HUES64 (cell line): ENCODE data around the gene CUBN.

Experiments
- H3K27ac ChIP-seq: 2 replicates; pipeline ENCODE4 v1.7.0; 2013; ENCODE audit warnings: low read depth, low read length, inconsistent platforms
- H3K27me3 ChIP-seq: 2 replicates; pipeline ENCODE4 v1.6.1; 2013; ENCODE audit warnings: mild to moderate bottlenecking, low read length; ENCODE audit not compliant: insufficient read depth
- H3K36me3 ChIP-seq: 2 replicates; pipeline ENCODE4 v1.6.1; 2013; ENCODE audit warnings: mild to moderate bottlenecking, low read length; ENCODE audit not compliant: insufficient read depth
- H3K4me1 ChIP-seq: 2 replicates; pipeline ENCODE4 v1.6.1; 2013; ENCODE audit warnings: mild to moderate bottlenecking, low read length, moderate library complexity; ENCODE audit not compliant: insufficient read depth
- H3K4me3 ChIP-seq: 2 replicates; pipeline ENCODE4 v1.5.1; 2013; ENCODE audit warnings: mild to moderate bottlenecking, low read length, moderate library complexity
- H3K9ac ChIP-seq: 2 replicates; pipeline ENCODE4 v1.6.1; 2013; ENCODE audit warnings: mild to moderate bottlenecking, low read depth, low read length
- H3K9me3 ChIP-seq: 2 replicates; pipeline ENCODE4 v1.6.1; 2013; ENCODE audit warnings: low read depth, low read length; ENCODE audit not compliant: insufficient read depth
- WGBS: fragments of 150-250, 120-280 bp; methylation state at CpG from one replicate; pipeline ENCODE4 v1.1.7; 2013; ENCODE audit warnings: missing lambda C conversion rate; 5-methylcytosine and 5-hydroxymethylcytosine counted together

The CUBN gene

GRCh38 chr10:16904639-16905061, 225.0 kb downstream of the CUBN start:
- no peaks in the 10 kb centered on the region for H3K27me3 ChIP-seq
- no peaks in the 10 kb centered on the region for H3K36me3 ChIP-seq
- H3K9me3 ChIP-seq, result no peaks in the 10 kb centered on the region
- H3K4me1 ChIP-seq, result peaks cover 31% of the 10 kb centered on the region
- H3K9ac ChIP-seq, result no peak overlapping the region
- H3K4me3 ChIP-seq, result no peak overlapping the region
- 93% methylated on average over 4 of the region's 4 CpGs for WGBS
- H3K27ac ChIP-seq, result no peak overlapping the region

DNA sequence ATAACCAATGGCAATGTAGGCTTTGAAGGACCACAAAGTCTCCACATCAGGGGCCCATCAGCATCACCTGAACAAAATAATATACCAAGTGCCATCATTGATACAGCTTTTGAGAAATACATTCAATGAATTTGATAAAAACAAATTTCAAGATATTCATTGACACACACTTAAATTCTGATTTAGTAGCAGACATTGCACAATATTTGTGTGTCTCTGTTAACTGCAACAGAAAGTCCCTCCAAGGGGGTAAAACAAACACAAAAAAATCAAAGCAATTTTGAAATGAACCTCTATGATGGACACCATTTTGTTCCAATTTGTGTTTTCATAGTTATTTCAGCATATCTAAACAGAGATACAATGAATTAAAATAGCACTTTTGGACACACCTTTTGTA, 225.6 kb downstream of the CUBN start:
- no peaks in the 10 kb centered on the region for H3K9me3 ChIP-seq

GRCh38 chr10:16902606-16903005, 227.0 kb downstream of the CUBN start:
- WGBS, result 81% methylated on average over 1 of the region's 1 CpG

More for the DNA sequence above, 225.6 kb downstream of the CUBN start:
- Histone ChIP-seq H3K4me1 (peaks cover 37% of the 10 kb centered on the region), H3K27ac (no peak overlapping the region), H3K4me3 (no peak overlapping the region), H3K9ac (no peak overlapping the region), H3K36me3 (no peaks in the 10 kb centered on the region), H3K27me3 (no peaks in the 10 kb centered on the region)

GRCh38 chr10:16901106-16901505, 228.5 kb downstream of the CUBN start:
- 100% methylated on average over 1 of the region's 2 CpGs for WGBS
- no peak overlapping the region for H3K4me3 ChIP-seq
- peak overlapping the region; percentile 66; the same call in 1 of the 2 replicates for H3K27ac ChIP-seq

More at GRCh38 chr10:16902606-16903005, 227.0 kb downstream of the CUBN start:
- Histone ChIP-seq H3K27me3 (no peaks in the 10 kb centered on the region), H3K9ac (no peak overlapping the region), H3K9me3 (no peaks in the 10 kb centered on the region), H3K36me3 (no peaks in the 10 kb centered on the region), H3K27ac (no peak overlapping the region), H3K4me1 (peaks cover 40% of the 10 kb centered on the region), H3K4me3 (no peak overlapping the region)

GRCh38 chr10:16896993-16897392, 232.6 kb downstream of the CUBN start:
- no peak overlapping the region for H3K4me3 ChIP-seq
- H3K9me3 ChIP-seq, result no peaks in the 10 kb centered on the region
- peaks cover 27% of the 10 kb centered on the region for H3K4me1 ChIP-seq
- WGBS, result 92% methylated on average over 3 of the region's 3 CpGs
- no peaks in the 10 kb centered on the region for H3K36me3 ChIP-seq
- no peak overlapping the region for H3K9ac ChIP-seq
- no peaks in the 10 kb centered on the region for H3K27me3 ChIP-seq
- no peak overlapping the region for H3K27ac ChIP-seq

More at GRCh38 chr10:16901106-16901505, 228.5 kb downstream of the CUBN start:
- H3K36me3 ChIP-seq, result no peaks in the 10 kb centered on the region
- H3K9me3 ChIP-seq, result no peaks in the 10 kb centered on the region
- H3K9ac ChIP-seq, result no peak overlapping the region
- no peaks in the 10 kb centered on the region for H3K27me3 ChIP-seq
- peaks cover 40% of the 10 kb centered on the region for H3K4me1 ChIP-seq

DNA sequence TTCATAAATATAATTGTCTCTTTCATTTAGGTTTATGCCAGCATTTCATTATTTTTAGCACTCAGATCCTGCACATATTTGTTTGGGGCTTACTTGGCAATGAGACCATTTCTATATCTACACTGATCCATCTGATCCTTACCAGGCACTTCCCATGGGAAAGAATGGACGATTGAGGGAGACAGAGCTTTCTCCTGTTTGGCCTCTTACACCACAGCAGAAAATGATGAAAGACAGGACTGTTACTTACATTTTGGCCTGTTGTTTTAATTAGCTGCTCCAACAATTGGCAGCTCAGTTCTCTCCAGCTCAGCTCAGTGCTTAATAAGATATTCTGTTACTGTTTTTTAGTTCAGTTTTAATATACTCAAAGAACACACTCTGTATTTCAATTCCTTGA, 234.8 kb downstream of the CUBN start:
- WGBS, result 86% methylated on average over 1 of the region's 1 CpG
- Histone ChIP-seq H3K27ac (no peak overlapping the region), H3K27me3 (no peaks in the 10 kb centered on the region), H3K9ac (no peak overlapping the region), H3K4me3 (no peak overlapping the region), H3K36me3 (no peaks in the 10 kb centered on the region), H3K9me3 (no peaks in the 10 kb centered on the region), H3K4me1 (peaks cover 15% of the 10 kb centered on the region)

DNA sequence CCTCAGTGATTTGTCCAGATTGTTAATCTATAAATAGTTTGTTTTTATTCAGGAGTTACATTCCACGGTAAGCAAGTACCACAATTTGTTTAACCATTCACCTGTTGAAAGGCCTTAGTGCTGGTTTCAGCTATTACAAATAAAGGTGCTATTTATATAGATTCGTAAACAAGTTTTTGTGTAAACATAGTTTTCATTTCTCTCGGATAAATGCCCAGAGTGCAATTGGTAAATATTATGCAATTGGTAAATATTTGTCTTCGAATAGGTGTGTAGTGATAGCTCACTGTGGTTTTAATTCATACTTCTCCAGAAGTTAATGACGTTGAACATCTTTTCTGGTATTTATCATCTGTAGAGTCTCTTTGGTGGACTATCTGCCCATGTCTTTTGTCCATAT, 235.9 kb downstream of the CUBN start:
- Histone ChIP-seq H3K4me3 (no peak overlapping the region), H3K27ac (no peak overlapping the region)
- 90% methylated on average over 5 of the region's 5 CpGs for WGBS

DNA sequence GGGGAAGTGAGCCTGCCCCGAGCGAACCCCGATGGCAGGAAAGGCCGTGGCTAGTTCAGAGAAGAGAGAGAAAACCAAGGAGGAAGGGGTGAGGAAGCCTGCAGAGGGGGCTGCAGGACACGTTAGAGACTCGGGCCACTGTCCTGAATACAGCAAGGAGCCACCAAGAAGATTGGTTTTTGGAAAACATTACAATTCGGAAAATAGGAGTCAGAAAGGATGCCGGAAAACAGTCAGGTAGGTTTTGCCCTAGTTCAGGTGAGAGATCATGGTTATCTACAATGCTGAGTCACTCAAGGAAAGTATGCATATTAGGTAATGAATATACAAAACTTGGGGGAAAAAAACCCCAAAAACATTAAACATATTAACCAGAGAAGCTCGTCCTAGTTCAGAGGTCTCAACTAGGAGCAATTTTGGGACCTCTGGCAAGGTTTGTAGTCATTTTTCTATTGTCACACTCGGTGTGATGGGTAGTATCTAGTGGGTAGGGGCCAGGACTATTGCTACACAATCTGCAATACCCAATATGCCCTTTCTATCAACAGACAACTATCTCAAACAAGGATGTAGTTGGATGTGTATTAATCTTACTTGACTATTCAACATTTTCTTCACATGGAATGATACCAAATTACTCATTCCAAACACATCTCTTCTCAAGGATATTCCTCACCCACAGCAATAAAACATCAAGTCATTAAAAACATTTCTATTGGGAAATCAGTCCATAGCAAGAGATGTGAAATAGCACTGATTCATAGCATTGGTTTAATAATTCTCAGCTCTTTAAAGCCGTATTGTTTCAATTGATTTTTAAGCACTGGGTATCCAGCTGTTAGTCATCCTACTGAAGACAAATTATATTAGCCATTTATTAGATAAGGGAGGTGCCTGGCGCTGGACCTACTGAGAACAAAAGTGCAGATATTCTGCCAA, 238.0 kb downstream of the CUBN start:
- Histone ChIP-seq H3K9me3 (no peaks in the 10 kb centered on the region), H3K4me3 (peak overlapping the region; percentile 14; the same call in 1 of the 2 replicates), H3K27ac (peak overlapping the region; percentile 73), H3K27me3 (no peaks in the 10 kb centered on the region), H3K4me1 (peaks cover 4% of the 10 kb centered on the region; the same call in 1 of the 2 replicates), H3K36me3 (no peaks in the 10 kb centered on the region), H3K9ac (peak overlapping the region; percentile 76)
- WGBS, result 46% methylated on average over 12 of the region's 12 CpGs

More for the DNA sequence above, 235.9 kb downstream of the CUBN start:
- Histone ChIP-seq H3K9ac (no peak overlapping the region), H3K4me1 (peaks cover 4% of the 10 kb centered on the region; the same call in 1 of the 2 replicates), H3K9me3 (no peaks in the 10 kb centered on the region), H3K27me3 (no peaks in the 10 kb centered on the region), H3K36me3 (no peaks in the 10 kb centered on the region)

- Histone ChIP-seq H3K27ac (no peak overlapping the region), H3K4me1 (peaks cover 4% of the 10 kb centered on the region; the same call in 1 of the 2 replicates), H3K4me3 (no peak overlapping the region), H3K27me3 (no peaks in the 10 kb centered on the region), H3K9ac (no peak overlapping the region), H3K36me3 (no peaks in the 10 kb centered on the region), H3K9me3 (no peaks in the 10 kb centered on the region)
- WGBS, result 95% methylated on average over 6 of the region's 6 CpGs
These were observed 238.9 kb downstream of the CUBN start for GRCh38 chr10:16890691-16891090.

GRCh38 chr10:16887565-16887964, 242.0 kb downstream of the CUBN start:
- H3K4me1 ChIP-seq, result peaks cover 4% of the 10 kb centered on the region; the same call in 1 of the 2 replicates
- H3K9me3 ChIP-seq, result no peaks in the 10 kb centered on the region
- H3K27me3 ChIP-seq, result no peaks in the 10 kb centered on the region
- WGBS, result 93% methylated on average over 3 of the region's 3 CpGs
- no peak overlapping the region for H3K27ac ChIP-seq
- no peak overlapping the region for H3K4me3 ChIP-seq
- no peak overlapping the region for H3K9ac ChIP-seq
- H3K36me3 ChIP-seq, result no peaks in the 10 kb centered on the region

DNA sequence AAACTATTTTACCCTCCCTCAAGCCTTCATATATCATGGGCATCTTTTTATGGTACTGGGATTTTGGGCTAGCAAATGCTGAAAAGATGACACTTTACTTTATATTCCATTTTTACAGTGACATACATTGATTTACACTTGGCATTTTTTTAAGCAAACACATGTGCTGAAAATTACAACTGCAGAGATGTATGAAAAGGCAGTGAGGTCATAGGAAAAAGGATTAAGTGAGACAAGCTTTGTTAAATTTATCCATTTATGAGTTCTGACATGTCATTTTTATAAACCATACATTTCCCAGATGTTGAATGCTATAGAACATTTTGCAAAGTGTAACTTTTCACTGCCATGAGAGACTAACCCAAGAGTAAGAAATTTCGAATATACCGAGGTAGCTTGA, 243.6 kb downstream of the CUBN start:
- Histone ChIP-seq H3K27ac (no peak overlapping the region), H3K4me1 (peaks cover 3% of the 10 kb centered on the region; the same call in 1 of the 2 replicates), H3K9me3 (no peaks in the 10 kb centered on the region), H3K36me3 (no peaks in the 10 kb centered on the region), H3K27me3 (no peaks in the 10 kb centered on the region), H3K4me3 (no peak overlapping the region), H3K9ac (no peak overlapping the region)
- whole genome bisulfite sequencing, result 94% methylated on average over 2 of the region's 2 CpGs
